K562 (cell line): ENCODE results near the gene ATAD5. TPM values are rescaled to one million over a fixed set of nuclear protein-coding genes. Genes with fewer than 3 reads are reported as not detected.

Experiments
- ATAC-seq: fragments of 200-7000 bp; cut with Tn5 transposase; 3 replicates; pipeline ENCODE4 v1.9.1; 2020; ENCODE audit warnings: moderate library complexity
- BruUV-seq: library from RNA; stranded (reverse); fragments of 400-500 nt; replicated peaks from 2 replicates; lab custom pipeline; 2021; lab: Mats Ljungman, UMichigan
- CTCF ChIA-PET: fragments of 300-600 bp; formaldehyde crosslinking; extraction: SDS; loops from one replicate; lab custom pipeline; 2021; ENCODE audit warnings: low intra/inter-chr PET ratio; lab: Yijun Ruan, JAX
- POLR2A ChIA-PET: fragments of 300-600, 350-650 bp; sonication (Branson Sonifier 250); formaldehyde crosslinking; extraction: SDS; loops from one replicate; lab custom pipeline; 2021; ENCODE audit warnings: antibody characterized with exemption, inconsistent platforms; lab: Yijun Ruan, JAX
- DNase-seq, 4 experiments: peaks; one replicate each; pipeline versions ENCODE4 v3.0.0 to v3.0.0-alpha.2; 2011 to 2018; ENCODE audit warnings: low spot score in 3 of 4, mixed read lengths in 3 of 4; ENCODE audit errors: extremely low read depth in 1 of 4
- FAIRE-seq: peaks from 2 replicates; lab custom pipeline; 2011; peaks lifted over from hg19 to GRCh38; lab: Jason Lieb, UNC
- H2AFZ ChIP-seq: 2 replicates; pipeline ENCODE4 v1.6.0; 2011; ENCODE audit warnings: low read depth, low read length, control low read depth, inconsistent platforms
- H3K27ac ChIP-seq: fragments of 200-600 bp; 3 replicates; pipeline ENCODE4 v1.8.0; 2011; ENCODE audit warnings: low read depth, mild to moderate bottlenecking, control low read depth, inconsistent platforms, low read length, moderate library complexity, mixed read lengths; ENCODE audit errors: extremely low read depth
- H3K27me3 ChIP-seq, 2 experiments: fragments of 300-600 bp in 1 of 2; 2 replicates in 1 of 2; 3 replicates in 1 of 2; pipeline versions ENCODE4 v1.6.0 to v1.8.0; 2011; ENCODE audit warnings: inconsistent platforms in 2 of 2, low read length in 2 of 2, mild to moderate bottlenecking in 1 of 2, mixed read lengths in 1 of 2, moderate library complexity in 1 of 2; ENCODE audit not compliant: control insufficient read depth in 2 of 2, insufficient read depth in 2 of 2
- H3K36me3 ChIP-seq: fragments of 300-600 bp; 3 replicates; pipeline ENCODE4 v1.8.0; 2011; ENCODE audit warnings: mild to moderate bottlenecking, low read length, inconsistent platforms; ENCODE audit not compliant: control insufficient read depth, insufficient read depth
- H3K4me1 ChIP-seq, 2 experiments: fragments of 200-600 bp in 1 of 2; replicated peaks in 1 of 2; 2 replicates in 1 of 2; 3 replicates in 1 of 2; pipeline versions ENCODE4 v1.5.1 to v1.8.0; 2011; ENCODE audit warnings: inconsistent platforms in 2 of 2, low read length in 2 of 2, mild to moderate bottlenecking in 1 of 2, mixed read lengths in 1 of 2, moderate library complexity in 1 of 2; ENCODE audit not compliant: control insufficient read depth in 2 of 2, insufficient read depth in 2 of 2
- H3K4me2 ChIP-seq: 2 replicates; pipeline ENCODE4 v1.6.1; 2011; ENCODE audit warnings: low read length, control low read depth, inconsistent platforms, mixed read lengths; ENCODE audit not compliant: insufficient read depth
- H3K4me3 ChIP-seq: fragments of 200-600 bp; sonication (generic), shearing (Covaris generic); 2 replicates; pipeline ENCODE4 v1.5.1; 2016; ENCODE audit warnings: control low read depth, inconsistent platforms
- H3K79me2 ChIP-seq: fragments of 200-600 bp; 3 replicates; pipeline ENCODE4 v1.8.0; 2011; ENCODE audit warnings: low read length, inconsistent platforms; ENCODE audit not compliant: control insufficient read depth, insufficient read depth
- H3K9ac ChIP-seq, 2 experiments: 2 replicates each; pipeline versions ENCODE4 v1.6.0 to v1.6.1; 2011; ENCODE audit warnings: low read depth in 2 of 2, low read length in 2 of 2, control low read depth in 1 of 2, inconsistent platforms in 1 of 2, mild to moderate bottlenecking in 1 of 2, mixed read lengths in 1 of 2; ENCODE audit not compliant: insufficient read depth in 1 of 2
- H3K9me1 ChIP-seq: one replicate; pipeline ENCODE4 v1.6.0; 2011; ENCODE audit warnings: inconsistent platforms, mild to moderate bottlenecking, low read length, moderate library complexity; ENCODE audit not compliant: control insufficient read depth, insufficient read depth
- H3K9me3 ChIP-seq: replicated peaks from 2 replicates; pipeline ENCODE4 v1.5.1; 2011; ENCODE audit warnings: low read depth, low read length, inconsistent platforms; ENCODE audit not compliant: control insufficient read depth, insufficient read depth
- H4K20me1 ChIP-seq: replicated peaks from 2 replicates; pipeline ENCODE4 v1.6.1; 2011; ENCODE audit warnings: low read length, inconsistent platforms, mixed read lengths; ENCODE audit not compliant: control insufficient read depth, insufficient read depth
- ARNT ChIP-seq, 2 experiments: fragments of 450-650 bp; IDR thresholded peaks; 2 replicates each; pipeline ENCODE4 v1.6.1; 2016; ENCODE audit warnings: mild to moderate bottlenecking in 1 of 2
- ATF3 ChIP-seq, 2 experiments: fragments of 450-650 bp in 1 of 2; sonication (generic) in 1 of 2; formaldehyde crosslinking in 1 of 2; IDR thresholded peaks in 1 of 2; conservative IDR thresholded peaks in 1 of 2; 2 replicates each; pipeline versions ENCODE4 v1.6.1 to v1.8.1; 2016 to 2023; ENCODE audit warnings: mild to moderate bottlenecking in 2 of 2, moderate library complexity in 2 of 2, inconsistent platforms in 1 of 2, missing genetic modification reagents in 1 of 2
- CBFA2T3 ChIP-seq: fragments of 450-650 bp; IDR thresholded peaks from 2 replicates; pipeline ENCODE4 v1.6.1; 2017
- DDX20 ChIP-seq: fragments of 450-650 bp; IDR thresholded peaks from 2 replicates; pipeline ENCODE4 v1.6.1; 2016; ENCODE audit warnings: missing genetic modification characterization, low read depth, mild to moderate bottlenecking, missing compliant biosample characterization, moderate library complexity
- DPF2 ChIP-seq: fragments of 450-650 bp; IDR thresholded peaks from 2 replicates; pipeline ENCODE4 v1.6.1; 2016
- MXI1 ChIP-seq: IDR thresholded peaks from 2 replicates; pipeline ENCODE4 v1.6.1; 2011; ENCODE audit warnings: low read depth, mild to moderate bottlenecking, improper control_type of control experiment, low read length
- PHB2 ChIP-seq: fragments of 450-650 bp; IDR thresholded peaks from 2 replicates; pipeline ENCODE4 v1.6.1; 2017; ENCODE audit warnings: low read depth
- RBFOX2 ChIP-seq: fragments of 200-400 bp; formaldehyde crosslinking; IDR thresholded peaks from 2 replicates; pipeline ENCODE4 v1.6.1; 2017; ENCODE audit warnings: low read depth, mild to moderate bottlenecking, low read length, moderate library complexity
- RBM25 ChIP-seq: fragments of 200-400 bp; formaldehyde crosslinking; IDR thresholded peaks from 2 replicates; pipeline ENCODE4 v1.6.1; 2018; ENCODE audit warnings: low read length, low read depth, moderate library complexity; ENCODE audit not compliant: severe bottlenecking
- RNF2 ChIP-seq: sonication (generic); IDR thresholded peaks from 2 replicates; pipeline ENCODE4 v1.6.1; 2016
- SMARCA4 ChIP-seq: fragments of 450-650 bp; IDR thresholded peaks from 2 replicates; pipeline ENCODE4 v1.6.1; 2016
- SMARCA5 ChIP-seq: fragments of 450-650 bp; IDR thresholded peaks from 2 replicates; pipeline ENCODE4 v1.6.1; 2016
- TEAD4 ChIP-seq, 2 experiments: sonication (generic) in 1 of 2; formaldehyde crosslinking in 1 of 2; IDR thresholded peaks; 2 replicates each; pipeline versions ENCODE4 v1.6.1 to v1.8.0; 2012 to 2022; ENCODE audit warnings: borderline replicate concordance in 1 of 2, inconsistent platforms in 1 of 2, low read length in 1 of 2, mild to moderate bottlenecking in 1 of 2, missing genetic modification reagents in 1 of 2
- ZNF316 ChIP-seq: fragments of 450-650 bp; IDR thresholded peaks from 2 replicates; pipeline ENCODE4 v1.6.1; 2016
- ZNF384 ChIP-seq: IDR thresholded peaks from 2 replicates; pipeline ENCODE4 v1.6.1; 2012; ENCODE audit warnings: low read depth, low read length, improper control_type of control experiment
- ZNF589 ChIP-seq: fragments of 200-800 bp; sonication (Bioruptor generic); IDR thresholded peaks from 2 replicates; pipeline ENCODE4 v1.6.1; 2016; ENCODE audit warnings: low read depth, missing genetic modification characterization, missing compliant biosample characterization
- WGBS: fragments of 100-300 bp; shearing (Covaris generic); methylation state at CpG from one replicate; pipeline ENCODE4 v1.1.6; 2016; ENCODE audit warnings: low coverage, mixed read lengths; ENCODE audit not compliant: insufficient coverage; ENCODE audit errors: missing lambda C conversion rate; 5-methylcytosine and 5-hydroxymethylcytosine counted together
- in situ Hi-C: fragments of 300-500 bp; cut with MboI; formaldehyde crosslinking; loops from 4 replicates; pipeline ENCODE4 v1.15.0; 2018; ENCODE audit warnings: inconsistent platforms, mixed read lengths
- intact Hi-C: fragments of 100-400 bp; cut with micrococcal nuclease; formaldehyde crosslinking; loops from 2 replicates; pipeline ENCODE4 v1.14.2; 2022
- polyA plus RNA-seq, 8 experiments: library from polyadenylated mRNA; depleted of rRNA in 4 of 8; stranded (reverse) in 5 of 8; unstranded in 3 of 8; fragments of >200 nt; fragmentation: Nextera tagmentation in 2 of 8; fragmentation: Illumina TruSeq in 1 of 8; extraction: Ambion mirVana in 2 of 8; extraction: Trizol in 1 of 8; gene quantifications; 2 replicates each; pipeline versions ENCODE4 v1.2.1 to v1.2.3, GENCODE V29; 2011 to 2014; ENCODE audit warnings: inconsistent platforms in 1 of 8, missing spikeins in 1 of 8
- total RNA-seq, 7 experiments: library from RNA; depleted of rRNA in 6 of 7; stranded (reverse); fragments of >200 nt in 6 of 7; fragmentation: Illumina TruSeq in 2 of 7; extraction: Trizol in 2 of 7; gene quantifications; 2 replicates each; pipeline versions ENCODE4 v1.2.1 to v1.2.3, GENCODE V29; 2011 to 2021; ENCODE audit warnings: low replicate concordance in 1 of 7
- TF ChIP-seq, protein P1 (sequence below), 2 experiments: fragments of 450-650 bp; IDR thresholded peaks; 2 replicates each; pipeline ENCODE4 v1.6.1; 2016
- TF ChIP-seq, protein P2 (sequence below): fragments of 450-650 bp; formaldehyde crosslinking; IDR thresholded peaks from 2 replicates; pipeline ENCODE4 v1.4.0; 2020; ENCODE audit warnings: mild to moderate bottlenecking, mixed read lengths

Gene ATAD5
- total and polyA plus RNA-seq, 9 of the 15 experiments (the other 6 are each of a cell fraction or from before 2014, with no cell fraction given): 4.6 to 25.6 (median 19.5) TPM

DNA sequence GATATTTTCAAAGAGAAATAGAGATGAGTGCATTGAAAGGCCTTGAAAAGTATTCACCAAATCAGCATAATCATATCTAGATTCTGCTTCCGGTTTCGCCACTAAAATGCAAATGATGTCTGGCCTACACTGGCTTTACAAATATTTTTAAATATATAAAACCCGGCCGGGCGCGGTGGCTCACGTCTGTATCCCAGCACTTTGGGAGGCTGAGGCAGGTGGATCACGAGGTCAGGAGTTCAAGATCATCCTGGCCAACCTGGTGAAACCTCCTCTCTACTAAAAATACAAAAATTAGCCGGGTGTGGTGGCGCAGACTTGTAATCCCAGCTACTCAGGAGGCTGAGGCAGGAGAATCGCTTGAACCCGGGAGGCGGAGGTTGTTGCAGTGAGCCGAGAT lies 8.8 kb upstream of the ATAD5 start (continued):
- TF ChIP-seq, protein P1, sequence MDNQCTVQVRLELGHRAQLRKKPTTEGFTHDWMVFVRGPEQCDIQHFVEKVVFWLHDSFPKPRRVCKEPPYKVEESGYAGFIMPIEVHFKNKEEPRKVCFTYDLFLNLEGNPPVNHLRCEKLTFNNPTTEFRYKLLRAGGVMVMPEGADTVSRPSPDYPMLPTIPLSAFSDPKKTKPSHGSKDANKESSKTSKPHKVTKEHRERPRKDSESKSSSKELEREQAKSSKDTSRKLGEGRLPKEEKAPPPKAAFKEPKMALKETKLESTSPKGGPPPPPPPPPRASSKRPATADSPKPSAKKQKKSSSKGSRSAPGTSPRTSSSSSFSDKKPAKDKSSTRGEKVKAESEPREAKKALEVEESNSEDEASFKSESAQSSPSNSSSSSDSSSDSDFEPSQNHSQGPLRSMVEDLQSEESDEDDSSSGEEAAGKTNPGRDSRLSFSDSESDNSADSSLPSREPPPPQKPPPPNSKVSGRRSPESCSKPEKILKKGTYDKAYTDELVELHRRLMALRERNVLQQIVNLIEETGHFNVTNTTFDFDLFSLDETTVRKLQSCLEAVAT (IDR thresholded peaks at IDR 0.05): 0 out of 4 replicates have a peak, but pooled peaks of 1 of the 2 experiments have one; percentile 42
- TF ChIP-seq SMARCA4: 0 out of 2 replicates have a peak, but pooled peaks have one; percentile 21
- peak; percentile 33; the same call in 1 of the 2 replicates for TF ChIP-seq DPF2
- TF ChIP-seq ZNF316: peak; percentile 66
- TF ChIP-seq ARNT (IDR thresholded peaks at IDR 0.05): 0 out of 4 replicates have a peak, but pooled peaks of 1 of the 2 experiments have one; percentile 28
- TF ChIP-seq RBM25: peak; percentile 35
- TF ChIP-seq, protein P2, sequence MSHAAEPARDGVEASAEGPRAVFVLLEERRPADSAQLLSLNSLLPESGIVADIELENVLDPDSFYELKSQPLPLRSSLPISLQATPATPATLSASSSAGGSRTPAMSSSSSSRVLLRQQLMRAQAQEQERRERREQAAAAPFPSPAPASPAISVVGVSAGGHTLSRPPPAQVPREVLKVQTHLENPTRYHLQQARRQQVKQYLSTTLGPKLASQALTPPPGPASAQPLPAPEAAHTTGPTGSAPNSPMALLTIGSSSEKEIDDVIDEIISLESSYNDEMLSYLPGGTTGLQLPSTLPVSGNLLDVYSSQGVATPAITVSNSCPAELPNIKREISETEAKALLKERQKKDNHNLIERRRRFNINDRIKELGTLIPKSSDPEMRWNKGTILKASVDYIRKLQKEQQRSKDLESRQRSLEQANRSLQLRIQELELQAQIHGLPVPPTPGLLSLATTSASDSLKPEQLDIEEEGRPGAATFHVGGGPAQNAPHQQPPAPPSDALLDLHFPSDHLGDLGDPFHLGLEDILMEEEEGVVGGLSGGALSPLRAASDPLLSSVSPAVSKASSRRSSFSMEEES (CRISPR knock-in tag): 0 out of 2 replicates have a peak, but pooled peaks have one; percentile 36
- TF ChIP-seq SMARCA5: peak; percentile 54; the same call in 1 of the 2 replicates

GRCh38 chr17:30823421-30823820 lies 8.3 kb upstream of the ATAD5 start:
- FAIRE-seq: no peak
- intact Hi-C loops (loop anchor here (10.0 kb wide), 2 partner anchors 89 to 521 kb away; no protein-coding TSS in a partner anchor), in situ Hi-C loops (no loop called here)
- peak in 1 of 4 experiments; percentile 7 for DNase-seq
- H3K27ac ChIP-seq: peak overlapping the region; percentile 87
- H3K36me3 ChIP-seq: peaks cover 26% of the 10 kb centered on the region; the same call in 2 of the 3 replicates
- H3K9me3 ChIP-seq: no peaks in the 10 kb centered on the region
- peak overlapping the region in 1 of 2 experiments; percentile 85; a peak in 3 of 4 replicates for H3K9ac ChIP-seq
- no peaks in the 10 kb centered on the region for H3K27me3 ChIP-seq
- BruUV-seq: TSS peak; percentile 49
- TF ChIP-seq ZNF589 (CRISPR knock-in tag) (no peak), RNF2 (no peak), ATF3 (IDR thresholded peaks at IDR 0.05) (no peak), ATF3 (CRISPR knock-in tag; conservative IDR thresholded peaks at IDR 0.05) (no peak), PHB2 (no peak), RBFOX2 (no peak), CBFA2T3 (peak; percentile 14; the same call in 1 of the 2 replicates), TEAD4 (IDR thresholded peaks at IDR 0.05; ENCODE audit: low read length) (0 out of 2 replicates have a peak, but pooled peaks have one; percentile 1), TEAD4 (CRISPR knock-in tag; IDR thresholded peaks at IDR 0.05; ENCODE audit: borderline replicate concordance) (no peak), MXI1 (no peak), ZNF384 (no peak), DDX20 (tag) (0 out of 2 replicates have a peak, but pooled peaks have one; percentile 32)
- no peaks in the 10 kb centered on the region for H3K9me1 ChIP-seq
- peaks cover 23 to 28% of the 10 kb centered on the region in 2 experiments for H3K4me1 ChIP-seq
- ATAC-seq: no peak
- peaks cover 65% of the 10 kb centered on the region for H3K79me2 ChIP-seq
- CTCF ChIA-PET: no interaction called here
- peak overlapping the region; percentile 99 for H3K4me3 ChIP-seq
- POLR2A ChIA-PET: interaction anchor here (0.6 to 2.8 kb wide), 4 partner anchors 9 to 689 kb away, joined by 3 to 18 read pairs (median 4); no protein-coding TSS in a partner anchor
- peak overlapping the region; percentile 81; the same call in 1 of the 2 replicates for H2AFZ ChIP-seq
- H3K4me2 ChIP-seq: peak overlapping the region; percentile 84
- peaks cover 6% of the 10 kb centered on the region; the same call in 1 of the 2 replicates for H4K20me1 ChIP-seq
- 2% methylated on average over 7 of the region's 7 CpGs for WGBS
